Activated CD8-positive, alpha-beta memory T cell treated with anti-CD3 and anti-CD28 coated beads for 4 hours (primary cell): ENCODE results near the gene LASP1NB.
"Not testable (repeated sequence)": the region's sequence is repeated elsewhere in the genome, so short reads cannot be mapped to it uniquely, and the experiment has no call there.

Experiments used
- DNase-seq, 2 donors: peaks; one replicate each; pipeline ENCODE4 v3.0.0-alpha.2; 2020; ENCODE audit warnings: low read depth in 2 of 2

The LASP1NB gene

DNA sequence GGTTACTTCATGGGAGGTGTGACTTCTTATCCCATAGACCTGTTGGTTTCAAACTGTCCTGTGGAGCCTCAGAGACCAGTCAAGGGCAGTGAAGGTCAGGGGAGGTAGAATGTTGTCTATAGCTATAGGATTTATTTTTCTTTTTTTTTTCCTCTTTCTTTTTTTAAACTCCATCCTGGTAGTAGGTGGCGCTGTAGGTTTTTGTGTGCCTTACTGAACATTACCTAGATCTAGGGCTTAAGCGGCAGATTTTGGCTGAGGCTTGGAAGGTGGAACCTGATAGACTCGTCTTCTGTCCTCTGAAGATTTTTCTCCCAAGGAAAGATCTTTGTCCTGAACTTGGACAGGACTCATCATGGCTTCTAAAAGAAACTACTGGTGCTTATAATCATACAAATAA, 8.2 kb upstream of the LASP1NB start:
- DNase-seq: no peak

DNA sequence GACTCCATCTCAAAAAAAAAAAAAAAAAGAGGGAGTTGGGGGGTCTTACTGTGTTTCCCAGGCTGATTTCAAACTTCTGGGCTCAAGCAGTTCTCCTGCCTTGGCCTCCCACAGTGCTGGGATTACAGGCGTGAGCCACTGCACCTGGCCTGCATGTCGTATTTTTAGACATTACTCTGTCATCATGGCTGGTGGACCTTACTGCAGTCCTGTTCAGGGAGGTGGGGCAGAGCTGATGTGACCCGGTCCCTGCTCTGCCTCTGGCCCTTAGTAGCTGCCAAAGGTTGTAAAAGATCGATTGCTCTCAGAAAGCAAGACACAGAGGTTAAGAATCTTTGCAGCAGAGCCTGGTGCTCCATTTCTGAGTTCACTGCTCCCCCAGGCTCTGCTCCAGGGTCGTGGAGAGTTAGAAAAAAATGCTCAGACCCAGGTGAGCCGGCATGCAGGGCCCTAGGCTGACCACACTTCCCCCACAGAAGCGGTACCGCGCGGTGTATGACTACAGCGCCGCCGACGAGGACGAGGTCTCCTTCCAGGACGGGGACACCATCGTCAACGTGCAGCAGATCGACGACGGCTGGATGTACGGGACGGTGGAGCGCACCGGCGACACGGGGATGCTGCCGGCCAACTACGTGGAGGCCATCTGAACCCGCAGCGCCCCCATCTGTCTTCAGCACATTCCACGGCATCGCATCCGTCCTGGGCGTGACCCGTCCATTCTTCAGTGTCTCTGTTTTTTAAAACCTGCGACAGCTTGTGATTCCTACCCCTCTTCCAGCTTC, 7.1 kb upstream of the LASP1NB start:
- DNase-seq: no peak

DNA sequence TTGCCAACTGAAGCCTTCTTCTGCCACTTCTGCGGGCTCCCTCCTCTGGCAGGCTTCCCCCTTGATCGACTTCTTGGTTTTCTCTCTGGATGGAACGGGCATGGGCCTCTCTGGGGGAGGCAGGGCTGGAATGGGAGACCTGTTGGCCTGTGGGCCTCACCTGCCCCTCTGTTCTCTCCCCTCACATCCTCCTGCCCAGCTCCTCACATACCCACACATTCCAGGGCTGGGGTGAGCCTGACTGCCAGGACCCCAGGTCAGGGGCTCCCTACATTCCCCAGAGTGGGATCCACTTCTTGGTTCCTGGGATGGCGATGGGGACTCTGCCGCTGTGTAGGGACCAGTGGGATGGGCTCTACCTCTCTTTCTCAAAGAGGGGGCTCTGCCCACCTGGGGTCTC, 6.5 kb upstream of the LASP1NB start:
- DNase-seq: no peak

DNA sequence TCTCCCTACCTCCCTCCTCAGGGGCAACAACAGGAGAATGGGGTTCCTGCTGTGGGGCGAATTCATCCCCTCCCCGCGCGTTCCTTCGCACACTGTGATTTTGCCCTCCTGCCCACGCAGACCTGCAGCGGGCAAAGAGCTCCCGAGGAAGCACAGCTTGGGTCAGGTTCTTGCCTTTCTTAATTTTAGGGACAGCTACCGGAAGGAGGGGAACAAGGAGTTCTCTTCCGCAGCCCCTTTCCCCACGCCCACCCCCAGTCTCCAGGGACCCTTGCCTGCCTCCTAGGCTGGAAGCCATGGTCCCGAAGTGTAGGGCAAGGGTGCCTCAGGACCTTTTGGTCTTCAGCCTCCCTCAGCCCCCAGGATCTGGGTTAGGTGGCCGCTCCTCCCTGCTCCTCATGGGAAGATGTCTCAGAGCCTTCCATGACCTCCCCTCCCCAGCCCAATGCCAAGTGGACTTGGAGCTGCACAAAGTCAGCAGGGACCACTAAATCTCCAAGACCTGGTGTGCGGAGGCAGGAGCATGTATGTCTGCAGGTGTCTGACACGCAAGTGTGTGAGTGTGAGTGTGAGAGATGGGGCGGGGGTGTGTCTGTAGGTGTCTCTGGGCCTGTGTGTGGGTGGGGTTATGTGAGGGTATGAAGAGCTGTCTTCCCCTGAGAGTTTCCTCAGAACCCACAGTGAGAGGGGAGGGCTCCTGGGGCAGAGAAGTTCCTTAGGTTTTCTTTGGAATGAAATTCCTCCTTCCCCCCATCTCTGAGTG, 5.9 kb upstream of the LASP1NB start:
- no peak for DNase-seq

DNA sequence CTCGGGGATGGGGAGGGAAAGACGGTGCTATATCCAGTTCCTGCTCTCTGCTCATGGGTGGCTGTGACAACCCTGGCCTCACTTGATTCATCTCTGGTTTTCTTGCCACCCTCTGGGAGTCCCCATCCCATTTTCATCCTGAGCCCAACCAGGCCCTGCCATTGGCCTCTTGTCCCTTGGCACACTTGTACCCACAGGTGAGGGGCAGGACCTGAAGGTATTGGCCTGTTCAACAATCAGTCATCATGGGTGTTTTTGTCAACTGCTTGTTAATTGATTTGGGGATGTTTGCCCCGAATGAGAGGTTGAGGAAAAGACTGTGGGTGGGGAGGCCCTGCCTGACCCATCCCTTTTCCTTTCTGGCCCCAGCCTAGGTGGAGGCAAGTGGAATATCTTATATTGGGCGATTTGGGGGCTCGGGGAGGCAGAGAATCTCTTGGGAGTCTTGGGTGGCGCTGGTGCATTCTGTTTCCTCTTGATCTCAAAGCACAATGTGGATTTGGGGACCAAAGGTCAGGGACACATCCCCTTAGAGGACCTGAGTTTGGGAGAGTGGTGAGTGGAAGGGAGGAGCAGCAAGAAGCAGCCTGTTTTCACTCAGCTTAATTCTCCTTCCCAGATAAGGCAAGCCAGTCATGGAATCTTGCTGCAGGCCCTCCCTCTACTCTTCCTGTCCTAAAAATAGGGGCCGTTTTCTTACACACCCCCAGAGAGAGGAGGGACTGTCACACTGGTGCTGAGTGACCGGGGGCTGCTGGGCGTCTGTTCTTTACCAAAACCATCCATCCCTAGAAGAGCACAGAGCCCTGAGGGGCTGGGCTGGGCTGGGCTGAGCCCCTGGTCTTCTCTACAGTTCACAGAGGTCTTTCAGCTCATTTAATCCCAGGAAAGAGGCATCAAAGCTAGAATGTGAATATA, 4.8 kb upstream of the LASP1NB start:
- no peak for DNase-seq

DNA sequence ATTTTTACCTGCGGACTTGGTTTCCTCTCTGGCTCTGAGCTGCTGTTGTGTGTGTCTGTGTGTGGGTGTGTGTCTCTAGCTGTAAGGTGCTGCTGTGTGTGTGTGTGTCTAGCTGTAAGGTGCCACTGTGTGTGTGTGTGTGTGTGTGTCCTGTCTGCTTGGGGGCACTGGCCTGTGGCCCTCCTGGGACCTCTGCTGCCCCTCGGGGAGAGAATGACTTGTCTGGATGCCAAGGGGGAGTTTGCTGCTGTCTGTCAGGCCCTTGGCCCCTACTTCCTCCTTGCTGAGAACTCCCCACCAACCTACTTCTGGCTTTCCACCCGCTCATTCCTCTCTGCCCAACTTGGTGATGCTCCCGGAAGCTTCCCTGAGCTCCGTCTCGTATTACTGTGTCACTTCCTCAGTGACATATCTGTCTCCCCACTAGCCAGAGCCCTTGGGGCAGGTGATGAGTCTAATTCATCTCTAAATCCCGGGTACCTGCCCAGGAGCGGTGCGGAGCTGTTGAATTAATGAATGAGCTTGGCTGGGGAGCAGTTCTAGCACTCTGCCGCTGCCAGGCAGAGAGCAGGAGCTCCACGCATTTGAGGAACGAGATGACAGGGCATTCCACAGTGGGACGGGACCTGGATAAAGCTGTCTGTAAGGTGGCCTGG, 3.5 kb upstream of the LASP1NB start:
- DNase-seq: no peak

DNA sequence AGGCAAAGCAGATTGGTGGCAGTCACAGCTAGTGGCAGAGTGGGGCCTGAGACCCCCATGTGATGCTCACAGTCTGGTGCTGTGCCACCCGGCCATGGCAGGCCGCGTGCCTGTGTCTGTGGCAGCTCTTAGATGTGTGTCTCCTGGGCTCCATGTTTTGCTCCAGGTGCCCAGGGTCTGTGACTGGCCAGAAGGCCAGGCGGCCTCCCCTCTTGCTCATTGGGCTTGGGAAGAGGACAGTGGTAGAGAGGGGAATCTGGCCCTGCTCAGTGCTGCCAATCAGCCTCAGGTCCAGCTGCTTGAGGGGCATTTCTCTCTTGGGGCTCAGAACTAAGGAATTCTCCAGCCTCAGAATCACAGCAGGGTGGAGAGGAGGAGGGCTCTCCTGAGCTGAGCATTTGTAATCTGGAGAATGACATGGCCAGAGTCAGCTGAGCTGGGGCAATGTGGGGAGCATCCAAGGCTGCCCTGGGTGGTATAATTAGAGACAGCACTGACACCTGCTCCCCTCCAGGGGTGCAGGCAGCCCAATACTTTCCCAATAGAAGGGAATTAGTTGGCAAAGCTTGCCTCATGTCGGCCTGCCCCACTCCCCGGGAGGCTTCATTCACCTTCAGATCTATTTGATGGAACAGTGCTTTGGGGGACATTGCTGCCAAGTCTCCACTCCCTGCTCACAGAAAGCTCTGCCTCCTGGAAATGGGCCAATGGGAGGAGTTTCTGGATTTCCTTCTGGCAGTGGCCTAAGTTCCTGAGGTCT, 2.7 kb upstream of the LASP1NB start:
- no peak for DNase-seq

DNA sequence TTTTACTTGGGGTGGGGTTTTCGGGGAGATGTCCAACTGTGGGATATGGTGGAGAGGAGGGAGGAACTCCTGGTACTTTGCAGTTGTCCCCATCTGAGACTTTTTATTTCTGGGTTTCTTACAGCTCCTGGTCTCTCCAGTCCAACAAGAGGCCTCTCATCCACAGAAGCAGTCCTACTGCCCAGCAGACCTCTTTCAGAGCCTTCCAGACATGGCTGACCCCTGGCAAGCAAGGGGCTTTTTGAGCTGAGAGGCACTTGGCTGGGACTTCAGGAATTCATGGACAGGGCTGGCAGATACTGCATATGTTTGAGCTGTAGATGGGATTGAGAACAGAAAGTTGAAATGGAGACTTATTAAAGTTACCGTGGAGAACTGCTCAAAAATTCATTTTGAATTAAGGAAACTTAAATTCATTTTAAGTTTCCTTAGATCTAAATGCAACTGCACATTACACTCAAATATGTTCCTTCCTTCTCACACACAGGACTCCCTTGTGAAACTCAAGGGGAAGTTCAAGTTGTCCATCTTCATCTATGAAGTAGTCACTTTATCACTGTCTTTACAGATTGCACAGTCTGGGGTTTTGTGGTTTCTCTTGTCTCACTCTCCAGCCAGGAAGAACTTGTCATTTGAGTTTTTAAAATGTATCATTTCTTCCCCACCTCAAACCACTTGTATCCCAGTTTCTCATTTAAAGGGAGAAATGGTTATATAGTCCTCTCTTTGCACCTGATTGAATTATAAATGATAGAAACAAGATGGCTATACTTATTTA, 1.1 kb downstream of the LASP1NB start:
- no peak for DNase-seq

DNA sequence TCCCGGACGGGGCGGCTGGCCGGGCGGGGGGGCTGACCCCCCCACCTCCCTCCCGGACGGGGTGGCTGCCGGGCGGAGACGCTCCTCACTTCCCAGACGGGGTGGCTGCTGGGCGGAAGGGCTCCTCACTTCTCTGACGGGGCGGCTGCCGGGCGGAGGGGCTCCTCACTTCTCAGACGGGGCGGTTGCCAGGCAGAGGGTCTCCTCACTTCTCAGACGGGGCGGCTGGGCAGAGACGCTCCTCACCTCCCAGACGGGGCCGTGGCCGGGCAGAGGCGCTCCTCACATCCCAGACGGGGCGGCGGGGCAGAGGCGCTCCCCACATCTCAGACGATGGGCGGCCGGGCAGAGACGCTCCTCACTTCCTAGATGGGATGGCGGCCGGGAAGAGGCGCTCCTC, 5.4 kb downstream of the LASP1NB start:
- not testable (repeated sequence) for DNase-seq

DNA sequence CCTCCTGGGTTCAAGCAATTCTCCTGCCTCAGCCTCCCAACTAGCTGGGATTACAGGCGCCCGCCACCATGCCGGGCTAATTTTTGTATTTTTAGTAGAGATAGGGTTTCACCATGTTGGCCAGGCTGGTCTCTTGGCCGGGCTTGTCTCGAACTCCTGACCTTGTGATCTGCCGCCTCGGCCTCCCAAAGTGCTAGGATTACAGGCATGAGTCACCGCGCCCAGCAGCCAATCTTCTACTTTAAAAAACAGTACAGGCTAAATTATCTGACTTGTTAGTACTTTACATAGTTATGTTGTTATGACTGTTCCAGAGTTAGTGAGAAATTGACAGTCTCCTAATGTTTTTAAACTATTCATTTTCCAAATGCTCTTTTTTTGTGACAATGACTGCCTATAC, 8.5 kb downstream of the LASP1NB start:
- DNase-seq: not testable (repeated sequence)

DNA sequence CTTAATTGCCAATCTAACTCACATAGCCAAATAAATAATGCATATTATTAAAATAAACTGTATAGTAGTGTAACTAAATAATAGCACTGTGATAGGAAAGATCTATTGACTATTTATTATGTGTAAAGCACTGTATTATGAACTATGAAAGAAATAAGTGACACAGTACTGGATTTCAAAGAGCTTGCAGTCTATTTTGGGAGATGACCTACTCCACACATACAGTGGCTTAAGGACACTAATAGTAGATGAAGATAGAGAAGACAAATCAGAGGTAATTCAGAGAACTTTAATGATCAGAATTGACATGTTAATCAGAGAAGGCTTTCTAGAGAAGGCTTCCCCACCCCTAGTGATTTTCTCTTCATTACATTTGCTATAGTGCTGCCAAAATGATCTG, 14.6 kb downstream of the LASP1NB start:
- DNase-seq: no peak

DNA sequence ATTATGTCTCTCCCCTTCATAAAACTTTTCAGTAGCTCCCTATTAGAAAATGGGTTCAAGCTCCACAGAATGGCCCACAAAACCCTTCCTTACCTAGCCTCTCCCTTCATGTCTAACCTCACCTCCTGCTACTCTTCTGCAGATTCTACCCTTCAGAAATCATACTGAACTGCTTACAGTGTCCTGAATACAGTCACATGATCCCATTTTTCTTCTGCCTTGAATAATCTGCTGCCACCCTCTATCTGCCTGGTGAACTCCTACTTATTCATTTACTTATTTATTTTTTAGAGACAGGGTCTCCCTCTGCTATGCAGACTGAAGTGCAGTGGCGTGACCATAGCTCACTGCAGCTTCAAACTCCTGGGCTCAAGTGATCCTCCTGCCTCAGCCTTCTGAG, 15.0 kb downstream of the LASP1NB start:
- no peak for DNase-seq

DNA sequence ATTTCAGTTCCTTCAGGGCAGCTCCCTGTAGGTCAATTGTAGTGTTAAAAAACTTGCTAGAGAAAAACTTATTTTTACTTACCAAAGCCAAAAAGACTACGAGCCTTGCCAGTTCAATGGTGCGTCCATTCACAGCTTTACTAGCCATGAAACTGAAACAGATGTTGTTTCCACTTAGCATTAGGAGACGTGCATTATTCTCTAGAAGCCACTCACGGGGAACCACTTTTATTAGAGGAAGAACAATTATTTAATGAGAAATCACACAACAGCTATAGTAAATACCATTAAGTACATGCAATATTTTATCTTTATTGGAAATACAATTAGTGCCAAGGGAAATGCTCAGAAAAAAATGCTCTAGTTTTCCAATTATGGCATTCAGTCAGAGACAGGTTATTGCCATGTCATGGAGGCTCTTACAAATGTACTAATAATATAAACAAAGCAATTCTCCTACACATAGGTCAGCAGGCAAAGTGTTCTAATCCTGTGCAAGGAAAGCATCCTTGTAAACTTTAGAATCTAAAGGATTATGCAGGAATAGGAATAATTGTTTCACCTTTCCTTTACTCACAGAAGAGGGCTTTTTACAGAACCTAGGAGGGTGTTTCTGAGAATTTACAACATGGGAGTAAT, 17.4 kb downstream of the LASP1NB start:
- DNase-seq: no peak

DNA sequence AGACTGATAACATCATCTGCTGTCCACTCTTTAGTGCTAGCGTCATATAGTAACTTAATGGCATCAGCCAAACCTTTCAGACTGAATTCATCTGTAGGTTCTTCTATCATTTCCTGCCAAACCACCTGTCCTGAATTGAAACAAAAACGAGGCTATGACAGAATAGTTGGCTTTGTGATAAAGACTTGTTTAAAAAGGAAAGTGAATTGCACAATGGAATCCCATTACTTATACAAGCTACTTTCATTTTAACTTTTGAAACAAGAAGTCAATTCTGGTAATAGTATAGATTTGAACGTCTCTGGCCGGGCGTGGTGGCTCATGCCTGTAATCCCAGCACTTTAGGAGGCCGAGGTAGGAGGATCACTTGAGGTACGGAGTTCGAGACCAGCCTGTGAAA, 18.2 kb downstream of the LASP1NB start:
- no peak for DNase-seq

DNA sequence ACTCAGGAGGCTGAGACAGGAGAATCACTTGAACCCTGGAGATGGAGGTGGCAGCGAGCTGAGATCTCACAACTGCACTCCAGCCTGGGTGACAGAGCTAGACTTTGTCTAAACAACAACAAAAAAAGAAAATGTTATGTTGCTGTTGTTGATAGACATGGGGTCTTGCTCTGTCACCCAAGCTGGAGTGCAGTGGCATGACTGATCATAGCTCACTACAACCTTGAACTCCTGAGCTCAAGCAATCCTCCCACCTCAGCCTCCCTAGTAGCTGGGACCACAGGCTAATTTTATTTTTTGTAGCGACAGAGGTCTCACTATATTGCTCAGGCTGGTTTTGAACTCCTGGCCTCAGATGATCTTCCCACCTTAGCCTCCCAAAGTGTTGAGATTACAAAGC, 21.8 kb downstream of the LASP1NB start:
- DNase-seq: no peak

DNA sequence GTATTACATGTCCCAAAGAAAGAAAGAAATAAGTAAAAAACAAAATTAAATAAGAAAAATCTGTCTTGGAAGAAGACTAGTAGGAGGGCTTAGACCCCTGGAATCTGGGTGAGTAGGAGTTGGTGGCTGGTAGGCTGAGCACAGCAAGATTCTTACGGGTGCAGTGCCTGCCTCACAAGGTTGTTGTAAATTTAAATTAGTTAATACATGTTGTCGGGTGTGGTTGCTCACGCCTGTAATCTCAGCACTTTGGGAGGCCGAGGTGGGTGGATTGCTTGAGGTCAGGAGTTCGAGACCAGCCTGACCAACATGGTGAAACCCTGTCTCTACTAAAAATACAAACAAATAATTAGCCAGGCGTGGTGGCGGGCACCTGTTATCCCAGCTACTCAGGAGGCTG, 28.4 kb downstream of the LASP1NB start:
- not testable (repeated sequence) for DNase-seq

DNA sequence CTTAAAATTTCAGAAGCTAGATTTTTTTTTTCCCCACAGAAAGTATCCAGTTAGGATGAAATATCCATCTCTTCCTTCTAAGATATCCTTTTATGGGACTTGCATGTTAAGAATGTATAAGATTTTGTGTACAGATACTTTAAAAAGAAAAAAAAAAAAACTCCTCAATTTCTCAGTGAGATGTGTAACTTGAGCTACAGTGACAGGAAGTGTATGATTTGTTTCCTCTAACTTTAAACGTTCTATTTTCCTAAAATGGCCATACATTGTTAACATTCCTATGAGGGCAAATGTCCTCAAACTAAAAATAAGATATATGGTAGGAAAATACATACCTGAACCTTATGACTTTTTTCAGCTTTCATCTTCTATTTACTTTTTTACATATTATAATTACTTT, 32.9 kb downstream of the LASP1NB start:
- no peak for DNase-seq

DNA sequence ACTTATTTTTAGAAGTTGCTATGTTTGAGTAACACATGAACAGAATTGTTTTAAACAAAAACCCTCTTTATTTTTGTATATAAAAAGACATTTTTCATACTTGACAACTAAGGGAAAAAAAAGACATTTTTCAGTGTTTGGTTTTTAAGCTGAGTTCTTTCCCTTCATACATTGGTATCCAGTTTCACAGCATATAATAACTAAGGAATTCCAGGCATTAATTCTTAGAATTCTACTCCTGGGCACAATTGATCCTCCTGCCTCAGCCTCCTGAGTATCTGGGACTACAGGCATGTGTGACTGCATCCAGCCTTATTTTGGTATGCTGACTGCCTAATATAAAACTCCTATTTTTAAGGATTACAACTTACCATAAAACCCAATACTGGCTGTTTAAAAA, 33.3 kb downstream of the LASP1NB start:
- no peak for DNase-seq

DNA sequence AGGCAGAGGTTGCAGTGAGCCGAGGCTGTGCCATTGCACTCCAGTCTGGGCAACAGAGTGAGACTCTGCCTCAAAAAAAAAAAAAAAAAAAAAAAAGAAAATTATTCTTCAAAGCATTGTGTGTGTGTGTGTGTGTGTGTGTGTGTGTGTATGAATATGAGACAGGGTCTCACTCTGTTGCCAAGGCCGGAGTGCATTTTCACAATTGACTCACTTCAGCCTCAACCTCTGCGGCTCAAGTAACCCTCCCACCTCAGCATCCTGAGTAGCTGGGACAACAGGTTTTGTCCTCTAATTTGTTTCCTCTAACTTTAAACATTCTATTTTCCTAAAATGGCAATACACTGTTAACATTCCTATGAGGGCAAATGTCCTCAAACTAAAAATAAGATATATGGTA, 34.1 kb downstream of the LASP1NB start:
- DNase-seq: no peak

DNA sequence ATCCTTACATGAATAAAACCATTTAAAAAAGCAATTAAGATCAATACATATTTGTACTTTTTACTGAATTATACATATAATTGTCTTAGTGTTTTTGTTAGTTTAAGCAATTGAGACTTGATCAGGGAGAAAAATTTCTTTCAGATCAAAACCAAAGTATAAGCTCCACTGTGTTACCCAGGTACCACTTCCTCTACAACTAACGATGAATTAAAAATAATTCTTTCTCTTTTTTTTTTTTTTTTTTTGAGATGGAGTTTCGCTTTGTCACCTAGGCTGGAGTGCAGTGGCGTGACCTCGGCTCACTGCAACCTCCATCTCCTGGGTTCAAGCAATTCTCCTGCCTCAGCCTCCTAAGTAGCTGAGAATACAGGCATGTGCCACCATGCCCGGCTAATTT, 35.0 kb downstream of the LASP1NB start:
- no peak for DNase-seq
